ENCODE results near the gene RNASEH2A. TPM values are rescaled to one million over a fixed set of nuclear protein-coding genes. Genes with fewer than 3 reads are reported as not detected.
A peak's percentile ranks its signal among the peaks of the same experiment; 100 is the strongest.
"Not testable (repeated sequence)": the region's sequence is repeated elsewhere in the genome, so short reads cannot be mapped to it uniquely, and the experiment has no call there.

RNASEH2A gene
- total RNA-seq, 1 experiment from 2014 or later = 31.1 TPM

GRCh38 chr19:12792853-12793289 lies 13.5 kb upstream of the RNASEH2A start:
- DNase-seq (ENCODE audit: extremely low read depth, low read depth) = no peak

- peak; percentile 87 for DNase-seq (ENCODE audit: extremely low read depth, low read depth)
These were observed 12.8 kb upstream of the RNASEH2A start for GRCh38 chr19:12793290-12794195.

GRCh38 chr19:12794196-12794941 lies 12.0 kb upstream of the RNASEH2A start:
- no peak for DNase-seq (ENCODE audit: extremely low read depth, low read depth)

- DNase-seq (ENCODE audit: extremely low read depth, low read depth) = no peak
These were observed 11.4 kb upstream of the RNASEH2A start for GRCh38 chr19:12794971-12795381.

GRCh38 chr19:12796146-12797071 lies 10.0 kb upstream of the RNASEH2A start:
- DNase-seq (ENCODE audit: extremely low read depth, low read depth) = no peak

- DNase-seq (ENCODE audit: extremely low read depth, low read depth) = no peak
These were observed 9.2 kb upstream of the RNASEH2A start for GRCh38 chr19:12797141-12797587.

- DNase-seq (ENCODE audit: extremely low read depth, low read depth) = not testable (repeated sequence)
These were observed 8.8 kb upstream of the RNASEH2A start for GRCh38 chr19:12797607-12798006.

- DNase-seq (ENCODE audit: extremely low read depth, low read depth) = no peak
These were observed 6.5 kb upstream of the RNASEH2A start for GRCh38 chr19:12799742-12800465.

GRCh38 chr19:12800466-12800770 lies 6.0 kb upstream of the RNASEH2A start:
- no peak for DNase-seq (ENCODE audit: extremely low read depth, low read depth)

GRCh38 chr19:12800923-12801465 lies 5.4 kb upstream of the RNASEH2A start:
- DNase-seq (ENCODE audit: extremely low read depth, low read depth) = no peak

- DNase-seq (ENCODE audit: extremely low read depth, low read depth) = no peak
These were observed 4.7 kb upstream of the RNASEH2A start, which contains the start of the genes PRDX2 and THSD8 for GRCh38 chr19:12801466-12802266. PRDX2 (minus strand) TSS chr19:12801800; CDS start chr19:12801261, 539 bp downstream. THSD8 (plus strand) TSS chr19:12802069; CDS start chr19:12802072, 3 bp downstream.

GRCh38 chr19:12802267-12803106 lies 3.9 kb upstream of the RNASEH2A start:
- DNase-seq (ENCODE audit: extremely low read depth, low read depth) = no peak

- DNase-seq (ENCODE audit: extremely low read depth, low read depth) = no peak
These were observed 2.3 kb upstream of the RNASEH2A start for GRCh38 chr19:12804051-12804450.

- DNase-seq (ENCODE audit: extremely low read depth, low read depth) = no peak
These were observed 8.7 kb downstream of the RNASEH2A start for GRCh38 chr19:12815088-12815487.

GRCh38 chr19:12817188-12817587 lies 10.8 kb downstream of the RNASEH2A start:
- not testable (repeated sequence) for DNase-seq (ENCODE audit: extremely low read depth, low read depth)

GRCh38 chr19:12817810-12818209 lies 11.4 kb downstream of the RNASEH2A start:
- DNase-seq (ENCODE audit: extremely low read depth, low read depth) = not testable (repeated sequence)

- DNase-seq (ENCODE audit: extremely low read depth, low read depth) = no peak
These were observed 15.4 kb downstream of the RNASEH2A start for GRCh38 chr19:12821761-12822160.
